Type B pancreatic cell (in vitro differentiated cells): ENCODE measurements around the gene VIPR1. TPM values are rescaled to one million over a fixed set of nuclear protein-coding genes. Genes with fewer than 3 reads are reported as not detected.

Source experiments
- DNase-seq: peaks from one replicate; pipeline ENCODE4 v3.0.0; 2021; ENCODE audit warnings: mixed read lengths; ENCODE audit not compliant: unreplicated experiment; ENCODE audit errors: extremely low spot score
- H3K27ac Mint-ChIP-seq: 2 replicates; pipeline ENCODE4 v1.8.0; 2021; ENCODE audit warnings: mild to moderate bottlenecking, mixed read lengths
- H3K27me3 Mint-ChIP-seq: 2 replicates; pipeline ENCODE4 v1.8.0; 2021; ENCODE audit warnings: mixed read lengths
- H3K36me3 Mint-ChIP-seq: 2 replicates; pipeline ENCODE4 v1.8.0; 2021; ENCODE audit warnings: mixed read lengths
- H3K4me1 Mint-ChIP-seq: one replicate; pipeline ENCODE4 v1.8.0; 2021; ENCODE audit warnings: mixed read lengths; ENCODE audit not compliant: unreplicated experiment
- H3K4me3 Mint-ChIP-seq: 2 replicates; pipeline ENCODE4 v1.8.0; 2021; ENCODE audit warnings: mild to moderate bottlenecking, mixed read lengths
- H3K9me3 Mint-ChIP-seq: 2 replicates; pipeline ENCODE4 v1.8.0; 2021; ENCODE audit warnings: mixed read lengths
- CTCF ChIP-seq: fragments of 200-600 bp; sonication (generic); conservative IDR thresholded peaks from 2 replicates; pipeline ENCODE4 v1.5.0; 2021; ENCODE audit warnings: antibody characterized with exemption, mild to moderate bottlenecking
- total RNA-seq: library from RNA; stranded (reverse); gene quantifications from 2 replicates; pipeline ENCODE4 v1.2.1, GENCODE V29; 2021; ENCODE audit warnings: low replicate concordance

The VIPR1 gene
- total RNA-seq, 1 donor from 2014 or later, result 4.7 TPM

- H3K4me1 Mint-ChIP-seq, result no peaks in the 10 kb centered on the region
- H3K9me3 Mint-ChIP-seq, result no peaks in the 10 kb centered on the region
- DNase-seq, result peak; percentile 51
- H3K27ac Mint-ChIP-seq, result no peak overlapping the region
- no peaks in the 10 kb centered on the region for H3K36me3 Mint-ChIP-seq
- H3K4me3 Mint-ChIP-seq, result no peak overlapping the region
- TF ChIP-seq CTCF, result no peak
- peaks cover 29% of the 10 kb centered on the region for H3K27me3 Mint-ChIP-seq
These were observed 12.2 kb upstream of the VIPR1 start for GRCh38 chr3:42490243-42490642.

- H3K27ac Mint-ChIP-seq, result no peak overlapping the region
- H3K27me3 Mint-ChIP-seq, result peaks cover 29% of the 10 kb centered on the region
- H3K4me1 Mint-ChIP-seq, result peaks cover 3% of the 10 kb centered on the region
- TF ChIP-seq CTCF, result no peak
- no peaks in the 10 kb centered on the region for H3K9me3 Mint-ChIP-seq
- H3K36me3 Mint-ChIP-seq, result no peaks in the 10 kb centered on the region
- no peak overlapping the region for H3K4me3 Mint-ChIP-seq
- peak; percentile 29 for DNase-seq
These were observed 10.4 kb upstream of the VIPR1 start for GRCh38 chr3:42491881-42492507.

GRCh38 chr3:42492508-42493080 is 9.8 kb upstream of the VIPR1 start:
- no peak for TF ChIP-seq CTCF
- peaks cover 32% of the 10 kb centered on the region for H3K27me3 Mint-ChIP-seq
- peak; percentile 39 for DNase-seq
- H3K27ac Mint-ChIP-seq, result no peak overlapping the region
- H3K4me1 Mint-ChIP-seq, result peaks cover 9% of the 10 kb centered on the region
- no peaks in the 10 kb centered on the region for H3K36me3 Mint-ChIP-seq
- H3K9me3 Mint-ChIP-seq, result no peaks in the 10 kb centered on the region
- H3K4me3 Mint-ChIP-seq, result no peak overlapping the region

- peak; percentile 43 for DNase-seq
- Mint-ChIP-seq H3K27ac (no peak overlapping the region), H3K27me3 (peaks cover 39% of the 10 kb centered on the region), H3K4me1 (peaks cover 12% of the 10 kb centered on the region), H3K36me3 (no peaks in the 10 kb centered on the region), H3K9me3 (no peaks in the 10 kb centered on the region), H3K4me3 (no peak overlapping the region)
- no peak for TF ChIP-seq CTCF
These were observed 9.2 kb upstream of the VIPR1 start for GRCh38 chr3:42493126-42493797.

- H3K9me3 Mint-ChIP-seq, result no peaks in the 10 kb centered on the region
- H3K4me3 Mint-ChIP-seq, result no peak overlapping the region
- H3K36me3 Mint-ChIP-seq, result no peaks in the 10 kb centered on the region
- H3K27ac Mint-ChIP-seq, result no peak overlapping the region
- H3K4me1 Mint-ChIP-seq, result peaks cover 12% of the 10 kb centered on the region
- peak; percentile 51 for DNase-seq
- peaks cover 39% of the 10 kb centered on the region for H3K27me3 Mint-ChIP-seq
- TF ChIP-seq CTCF, result no peak
These were observed 8.7 kb upstream of the VIPR1 start for GRCh38 chr3:42493798-42494151.
